NCI-H345 treated with DMSO at 0.1 percent for 48 hours (cell line): Measurements from ENCODE around the gene CSF3R.
"Not testable (repeated sequence)": the region's sequence is repeated elsewhere in the genome, so short reads cannot be mapped to it uniquely, and the experiment has no call there.

Experiments used
- DNase-seq: peaks from one replicate; lab custom pipeline; 2025; ENCODE audit not compliant: unreplicated experiment; lab: John Stamatoyannopoulos, UW

CSF3R gene

GRCh38 chr1:36513676-36514473, 31.2 kb upstream of the CSF3R start:
- DNase-seq = no peak

- no peak for DNase-seq
Observed at GRCh38 chr1:36512842-36513241, 30.1 kb upstream of the CSF3R start.

GRCh38 chr1:36511804-36512798, 29.4 kb upstream of the CSF3R start:
- DNase-seq = no peak

- DNase-seq = not testable (repeated sequence)
Observed at GRCh38 chr1:36511220-36511619, 28.5 kb upstream of the CSF3R start.

GRCh38 chr1:36510418-36510817, 27.7 kb upstream of the CSF3R start:
- DNase-seq = no peak

GRCh38 chr1:36508257-36508656, 25.5 kb upstream of the CSF3R start:
- no peak for DNase-seq

- DNase-seq = no peak
Observed at GRCh38 chr1:36506276-36506920, 23.7 kb upstream of the CSF3R start.

- no peak for DNase-seq
Observed at GRCh38 chr1:36503733-36504132, 21.0 kb upstream of the CSF3R start.

- no peak for DNase-seq
Observed at GRCh38 chr1:36503159-36503558, 20.4 kb upstream of the CSF3R start.

- DNase-seq = no peak
Observed at GRCh38 chr1:36502616-36503015, 19.9 kb upstream of the CSF3R start.

GRCh38 chr1:36501911-36502310, 19.2 kb upstream of the CSF3R start:
- DNase-seq = not testable (repeated sequence)

- DNase-seq = no peak
Observed at GRCh38 chr1:36497207-36497606, 14.5 kb upstream of the CSF3R start.

- DNase-seq = no peak
Observed at GRCh38 chr1:36494971-36495370, 12.3 kb upstream of the CSF3R start.

- DNase-seq = no peak
Observed at GRCh38 chr1:36493524-36493923, 10.8 kb upstream of the CSF3R start.

GRCh38 chr1:36492491-36492890, 9.8 kb upstream of the CSF3R start:
- DNase-seq = no peak

- not testable (repeated sequence) for DNase-seq
Observed at GRCh38 chr1:36489258-36490051, 6.7 kb upstream of the CSF3R start.

- DNase-seq = no peak
Observed at GRCh38 chr1:36487906-36488305, 5.2 kb upstream of the CSF3R start.

GRCh38 chr1:36487336-36487725, 4.6 kb upstream of the CSF3R start:
- not testable (repeated sequence) for DNase-seq

- DNase-seq = no peak
Observed at GRCh38 chr1:36486439-36487335, 4.0 kb upstream of the CSF3R start.

- no peak for DNase-seq
Observed at GRCh38 chr1:36486093-36486438, 3.4 kb upstream of the CSF3R start.
